GM19452 (cell line): ENCODE results near the gene IBTK.
"Not testable (repeated sequence)": the region's sequence is repeated elsewhere in the genome, so short reads cannot be mapped to it uniquely, and the experiment has no call there.

ENCODE experiments used
- ATAC-seq: cut with Tn5 transposase; IDR thresholded peaks from one replicate; pipeline ENCODE4 v1.9.1; 2021; ENCODE audit not compliant: unreplicated experiment

Gene IBTK, protein sequence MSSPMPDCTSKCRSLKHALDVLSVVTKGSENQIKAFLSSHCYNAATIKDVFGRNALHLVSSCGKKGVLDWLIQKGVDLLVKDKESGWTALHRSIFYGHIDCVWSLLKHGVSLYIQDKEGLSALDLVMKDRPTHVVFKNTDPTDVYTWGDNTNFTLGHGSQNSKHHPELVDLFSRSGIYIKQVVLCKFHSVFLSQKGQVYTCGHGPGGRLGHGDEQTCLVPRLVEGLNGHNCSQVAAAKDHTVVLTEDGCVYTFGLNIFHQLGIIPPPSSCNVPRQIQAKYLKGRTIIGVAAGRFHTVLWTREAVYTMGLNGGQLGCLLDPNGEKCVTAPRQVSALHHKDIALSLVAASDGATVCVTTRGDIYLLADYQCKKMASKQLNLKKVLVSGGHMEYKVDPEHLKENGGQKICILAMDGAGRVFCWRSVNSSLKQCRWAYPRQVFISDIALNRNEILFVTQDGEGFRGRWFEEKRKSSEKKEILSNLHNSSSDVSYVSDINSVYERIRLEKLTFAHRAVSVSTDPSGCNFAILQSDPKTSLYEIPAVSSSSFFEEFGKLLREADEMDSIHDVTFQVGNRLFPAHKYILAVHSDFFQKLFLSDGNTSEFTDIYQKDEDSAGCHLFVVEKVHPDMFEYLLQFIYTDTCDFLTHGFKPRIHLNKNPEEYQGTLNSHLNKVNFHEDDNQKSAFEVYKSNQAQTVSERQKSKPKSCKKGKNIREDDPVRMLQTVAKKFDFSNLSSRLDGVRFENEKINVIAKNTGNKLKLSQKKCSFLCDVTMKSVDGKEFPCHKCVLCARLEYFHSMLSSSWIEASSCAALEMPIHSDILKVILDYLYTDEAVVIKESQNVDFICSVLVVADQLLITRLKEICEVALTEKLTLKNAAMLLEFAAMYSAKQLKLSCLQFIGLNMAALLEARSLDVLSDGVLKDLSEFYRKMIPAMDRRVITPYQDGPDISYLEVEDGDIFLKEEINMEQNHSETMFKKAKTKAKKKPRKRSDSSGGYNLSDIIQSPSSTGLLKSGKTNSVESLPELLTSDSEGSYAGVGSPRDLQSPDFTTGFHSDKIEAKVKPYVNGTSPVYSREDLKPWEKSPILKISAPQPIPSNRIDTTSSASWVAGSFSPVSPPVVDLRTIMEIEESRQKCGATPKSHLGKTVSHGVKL (N-terminal part only)

DNA sequence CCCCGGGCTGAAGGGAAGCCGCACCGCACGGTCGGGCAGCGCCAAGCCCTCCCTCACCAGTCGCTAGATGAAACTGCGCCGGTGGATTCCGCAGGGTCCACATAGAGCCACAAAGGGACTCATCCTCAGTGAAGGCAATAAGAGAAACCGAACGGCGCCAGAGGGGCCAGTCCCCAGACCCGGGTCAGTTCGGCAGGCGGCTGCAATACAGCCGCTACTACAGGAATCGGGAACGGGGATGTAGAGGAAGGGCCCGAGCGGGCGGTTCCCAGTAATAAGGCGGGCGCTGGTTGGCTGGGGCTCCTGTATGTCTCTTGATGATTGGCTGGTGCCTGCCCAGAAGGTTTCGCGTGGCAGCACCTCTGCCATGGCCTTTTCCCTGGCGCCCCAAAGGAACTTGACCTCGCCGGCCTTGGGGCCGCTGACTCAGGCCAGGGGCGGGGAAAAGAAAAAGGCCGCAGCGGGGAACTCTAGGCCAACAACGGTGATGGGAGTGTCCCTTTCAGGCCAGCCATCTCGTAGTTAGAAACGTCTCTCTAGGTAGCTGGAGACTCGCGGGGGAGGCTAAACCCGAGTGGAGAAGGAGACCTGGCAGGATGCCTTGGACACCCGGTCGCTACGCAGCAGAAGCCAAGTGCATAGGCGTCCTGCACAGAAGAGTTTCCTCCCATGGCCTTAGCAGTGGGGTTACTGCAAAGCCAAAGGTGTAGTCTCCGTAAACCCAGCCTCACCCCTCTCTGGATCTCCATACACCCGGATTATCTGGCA, at the start of gene IBTK:
Gene IBTK (minus strand): TSS at position 240 of the 768 bp plus-strand sequence. CDS start 7,258 bp downstream, outside the sequence.
- ATAC-seq, result peak; percentile 88

DNA sequence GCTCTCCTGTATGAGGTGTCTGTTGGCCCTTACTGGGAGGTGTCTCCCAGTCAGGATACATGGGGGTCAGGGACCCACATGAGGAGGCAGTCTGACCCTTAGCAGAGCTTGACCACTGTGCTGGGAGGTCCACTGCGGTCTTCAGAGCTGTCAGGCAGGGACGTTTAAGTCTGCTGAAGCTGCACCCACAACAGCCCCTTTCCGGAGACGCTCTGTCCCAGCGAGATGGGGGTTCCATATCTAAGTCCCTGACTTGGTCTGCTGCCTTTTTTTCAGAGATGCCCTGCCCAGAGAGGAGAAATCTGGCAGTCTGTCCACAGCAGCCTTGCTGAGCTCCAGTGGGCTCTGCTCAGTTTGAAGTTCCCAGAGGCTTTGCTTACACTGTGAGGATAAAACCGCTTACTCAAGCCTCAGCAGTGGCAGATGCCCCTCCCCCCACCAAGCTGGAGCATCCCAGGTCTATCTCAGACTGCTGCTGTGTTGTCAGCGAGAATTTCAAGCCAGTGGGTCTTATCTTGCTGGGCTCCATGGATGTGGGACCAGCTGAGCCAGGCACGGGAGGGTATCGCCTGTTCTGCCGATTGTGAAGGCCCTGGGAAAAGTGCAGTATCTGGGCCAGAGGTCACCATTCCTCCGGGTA, 36.3 kb upstream of the IBTK start:
- no peak for ATAC-seq

DNA sequence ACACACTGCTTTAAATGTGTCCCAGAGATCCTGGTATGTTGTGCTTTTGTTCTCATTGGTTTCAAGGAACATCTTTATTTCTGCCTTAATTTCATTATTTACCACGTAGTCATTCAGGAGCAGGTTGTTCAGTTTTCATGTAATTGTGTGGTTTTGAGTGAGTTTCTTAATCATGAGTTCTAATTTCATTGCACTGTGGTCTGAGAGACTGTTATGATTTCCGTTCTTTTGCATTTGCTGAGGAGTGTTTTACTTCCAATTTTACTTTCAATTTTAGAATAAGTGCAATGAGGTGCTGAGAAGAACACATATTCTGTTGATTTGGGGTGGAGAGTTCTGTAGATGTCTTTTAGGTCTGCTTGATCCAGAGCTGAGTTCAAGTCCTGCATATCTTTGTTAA, 34.0 kb upstream of the IBTK start:
- not testable (repeated sequence) for ATAC-seq

DNA sequence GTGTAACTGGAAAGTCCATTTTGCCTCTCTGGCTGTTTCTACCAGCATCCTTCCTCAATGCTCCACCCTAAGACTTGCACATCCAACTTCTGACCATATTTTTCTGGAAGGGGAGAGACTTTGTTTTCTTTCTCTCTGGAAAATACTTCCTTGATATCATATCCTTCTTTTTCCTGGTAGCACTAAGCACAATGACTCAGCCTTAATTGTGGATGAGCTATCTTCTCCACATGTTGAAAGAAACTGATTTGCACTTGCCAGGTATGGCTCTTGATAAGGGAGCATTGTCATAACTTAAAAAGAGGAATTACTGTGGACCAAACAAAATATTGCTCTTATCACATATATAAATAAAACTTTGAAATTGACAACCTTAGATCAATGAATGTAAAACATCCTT, 30.1 kb upstream of the IBTK start:
- no peak for ATAC-seq

DNA sequence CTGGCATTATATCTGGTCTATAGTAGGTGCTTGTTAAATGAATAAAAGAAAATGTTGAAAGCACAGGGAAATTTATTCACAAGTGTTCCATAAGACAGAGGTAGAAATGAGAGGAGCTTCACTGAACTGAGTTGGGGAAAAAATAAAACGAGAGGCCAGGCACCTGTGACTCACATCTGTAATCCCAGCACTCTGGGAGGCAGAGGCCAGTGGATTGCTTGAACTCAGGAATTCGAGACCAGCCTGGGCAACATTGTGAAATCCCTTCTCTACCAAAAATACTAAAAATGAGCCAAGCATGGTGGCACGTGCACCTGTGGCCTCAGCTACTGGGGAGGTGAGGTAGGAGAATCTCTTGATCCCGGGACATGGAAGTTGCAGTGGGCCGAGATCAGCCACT, 28.1 kb upstream of the IBTK start:
- ATAC-seq, result no peak

DNA sequence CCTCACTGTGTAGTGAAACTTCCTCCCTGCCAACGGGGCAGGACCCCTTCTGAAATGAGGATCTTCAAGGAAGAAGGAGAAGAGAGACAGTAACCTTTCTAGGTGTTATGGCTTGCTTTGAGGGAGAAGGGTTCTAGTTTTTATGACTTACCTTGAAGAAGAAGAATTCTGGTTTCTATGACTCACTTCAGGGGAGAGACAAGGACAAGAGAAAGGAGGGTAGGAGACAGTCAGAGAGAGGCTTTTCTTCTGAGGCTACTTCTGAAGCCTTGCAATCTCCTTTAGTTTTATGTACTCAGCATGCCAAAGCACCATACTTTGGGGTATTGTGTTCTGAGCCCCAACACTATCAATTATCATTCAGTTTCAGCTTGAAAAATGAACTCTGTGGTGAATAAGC, 25.8 kb upstream of the IBTK start:
- ATAC-seq, result no peak

DNA sequence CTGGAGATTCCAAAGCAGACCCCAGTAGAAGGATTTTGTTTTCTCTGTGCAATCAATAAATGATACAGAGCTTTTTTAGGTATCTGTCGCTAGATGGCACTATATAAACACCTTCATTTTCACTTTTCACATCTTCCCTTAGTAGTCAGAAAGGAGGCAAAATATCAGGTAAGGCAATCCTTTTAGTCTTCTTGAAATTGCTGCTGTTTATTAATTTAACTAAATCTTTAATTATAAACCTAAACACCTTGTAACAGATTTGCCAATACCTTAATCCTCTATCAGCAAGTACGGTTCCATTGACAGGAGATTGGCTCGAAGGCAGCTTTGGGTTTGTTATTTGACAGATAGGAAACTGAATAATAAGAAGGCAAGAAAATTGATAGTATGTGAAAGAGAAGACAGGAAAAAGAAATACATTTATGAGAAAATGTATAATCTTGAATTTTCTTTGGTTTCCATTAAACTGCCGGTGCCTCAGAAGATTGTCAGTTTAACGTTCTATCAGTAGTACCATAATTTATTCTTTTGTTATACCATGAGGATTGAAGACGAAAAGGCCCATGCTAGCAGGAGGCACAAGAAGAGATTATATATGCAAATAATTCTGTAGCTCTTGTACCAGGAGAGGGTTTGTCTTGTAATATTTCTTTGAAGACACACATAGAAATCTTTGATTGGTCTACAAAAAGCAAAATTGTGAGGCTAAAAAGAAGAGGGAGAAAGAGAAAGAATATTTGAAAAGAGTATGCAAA, 23.5 kb upstream of the IBTK start:
- ATAC-seq, result peak; percentile 69

DNA sequence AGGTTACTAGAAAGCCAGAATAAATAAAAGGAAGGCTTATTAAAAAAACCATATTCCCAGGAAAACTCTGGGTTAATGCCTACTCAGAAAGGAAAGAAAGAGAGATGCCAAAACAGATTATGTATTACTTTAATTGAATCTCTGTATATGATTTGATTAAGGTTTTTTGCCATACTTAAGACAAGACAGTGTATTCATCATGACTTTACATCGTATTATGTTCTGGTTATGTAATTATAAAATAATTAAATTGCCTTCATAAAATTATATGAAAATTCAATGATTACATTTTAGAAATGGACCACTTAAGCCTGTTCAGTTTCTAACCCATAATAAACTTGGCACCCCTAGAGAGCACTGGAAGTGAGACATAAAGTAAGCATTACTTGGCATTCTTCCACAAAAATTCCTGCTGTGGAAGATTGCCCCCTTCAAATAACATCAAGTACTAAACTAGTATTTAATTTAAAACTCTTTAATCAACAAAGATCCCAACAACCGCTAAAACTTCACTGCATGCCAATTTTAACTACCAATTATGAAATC, 20.8 kb upstream of the IBTK start:
- no peak for ATAC-seq

DNA sequence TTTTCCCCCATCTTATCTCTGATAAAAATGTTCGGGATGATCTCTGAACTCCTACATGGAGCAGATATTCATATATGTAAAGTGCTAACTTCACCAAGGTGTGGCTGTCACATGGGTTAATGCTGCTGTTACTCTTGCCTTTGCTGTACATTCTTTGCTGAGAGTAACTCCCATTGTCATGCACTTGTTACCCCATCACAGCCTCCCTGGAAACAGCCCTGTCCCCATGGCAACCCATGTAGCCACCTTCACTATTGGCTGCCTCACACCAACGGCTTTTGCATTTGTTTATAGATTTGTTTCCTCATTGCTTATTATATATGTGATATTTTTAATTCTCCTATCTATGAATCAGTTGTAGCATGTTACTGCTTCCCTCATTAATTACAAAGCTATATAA, 17.3 kb upstream of the IBTK start:
- no peak for ATAC-seq

DNA sequence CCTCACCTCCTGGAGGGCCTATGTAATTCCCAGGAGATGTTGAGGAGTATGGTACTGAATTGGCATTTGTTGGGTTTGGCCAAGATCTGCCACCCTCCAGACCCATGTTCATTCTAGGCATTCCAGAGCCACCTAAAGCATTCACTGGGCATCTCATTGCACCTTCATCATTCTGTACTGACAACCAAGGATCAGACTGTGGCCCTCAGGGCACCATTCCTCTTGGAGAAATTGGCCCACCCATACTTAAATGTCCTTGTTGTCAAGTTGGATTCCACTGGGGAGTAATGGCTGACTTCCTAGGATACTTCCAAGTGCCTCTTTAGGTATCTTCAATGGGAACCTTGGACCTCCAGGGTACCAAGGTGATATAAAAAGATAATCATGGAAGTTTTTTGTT, 16.8 kb upstream of the IBTK start:
- no peak for ATAC-seq

DNA sequence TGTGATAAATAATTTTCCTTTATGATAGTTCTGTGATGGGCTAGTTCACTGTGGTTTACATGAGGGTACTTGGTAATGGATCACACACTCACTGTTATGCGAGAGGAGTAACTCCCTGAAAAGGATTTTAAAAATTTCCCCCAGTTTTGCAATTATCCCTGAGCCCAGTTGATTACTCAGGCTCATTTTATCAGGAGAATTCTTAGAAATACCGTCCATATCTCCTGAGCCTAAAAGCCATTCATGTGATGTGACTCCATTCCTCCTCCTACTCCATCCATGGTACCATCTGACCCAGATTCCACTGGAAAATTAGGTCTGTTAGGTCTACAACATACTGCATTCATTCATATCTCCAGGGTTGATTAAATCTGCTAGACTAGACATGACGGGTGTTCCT, 16.4 kb upstream of the IBTK start:
- ATAC-seq, result no peak

DNA sequence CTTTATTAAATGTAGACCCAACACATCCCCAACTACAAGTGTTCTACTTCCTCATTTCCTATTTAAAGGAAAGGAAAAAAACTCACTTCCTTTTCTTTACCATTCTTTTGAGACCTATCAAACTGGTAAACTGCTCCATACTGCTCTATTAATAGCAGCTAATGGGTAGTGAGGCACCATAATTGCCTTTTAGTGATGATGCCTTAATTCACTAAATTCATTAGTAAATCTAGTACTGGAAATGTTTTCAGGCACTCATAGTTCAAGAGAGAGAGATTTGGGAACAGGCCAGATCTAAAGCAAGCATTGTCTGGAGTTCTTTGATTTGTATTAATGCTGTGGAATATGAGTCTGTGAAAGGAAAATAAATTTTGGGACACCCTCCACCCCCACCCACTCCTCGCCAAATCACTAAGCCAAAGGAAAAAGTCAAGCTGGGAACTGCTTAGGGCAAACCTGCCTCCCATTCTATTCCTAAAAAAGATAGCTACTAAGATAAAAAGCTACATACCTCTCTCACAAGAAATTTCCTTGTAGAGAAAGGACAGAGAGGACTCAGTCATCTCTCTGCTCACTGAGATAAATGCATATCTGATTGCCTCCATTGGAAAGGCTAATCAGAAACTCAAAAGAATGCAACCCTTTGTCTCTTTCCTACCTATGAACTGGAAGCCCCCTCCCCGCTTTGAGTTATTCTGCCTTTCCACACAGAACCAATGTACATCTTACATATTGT, 13.6 kb upstream of the IBTK start:
- no peak for ATAC-seq

DNA sequence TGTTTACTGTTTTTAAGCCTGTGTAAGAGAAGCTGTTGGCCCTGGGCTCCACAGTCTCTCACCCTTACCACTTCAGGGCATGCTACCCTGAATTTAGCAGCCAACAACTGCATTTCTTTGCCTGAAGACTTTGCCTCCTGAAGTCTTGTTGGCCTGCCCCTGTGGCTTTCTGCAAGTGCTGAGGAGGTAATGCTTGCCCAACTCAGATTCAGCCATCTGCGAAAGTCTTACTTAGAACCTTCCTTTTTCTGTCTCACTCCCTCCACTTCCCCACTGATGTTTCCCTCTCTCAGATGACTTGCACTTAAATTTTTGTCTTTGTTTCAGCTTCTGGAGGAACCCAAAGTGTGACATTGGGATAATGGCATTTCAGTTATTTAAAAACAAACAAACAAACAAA, 11.8 kb upstream of the IBTK start:
- ATAC-seq, result no peak

DNA sequence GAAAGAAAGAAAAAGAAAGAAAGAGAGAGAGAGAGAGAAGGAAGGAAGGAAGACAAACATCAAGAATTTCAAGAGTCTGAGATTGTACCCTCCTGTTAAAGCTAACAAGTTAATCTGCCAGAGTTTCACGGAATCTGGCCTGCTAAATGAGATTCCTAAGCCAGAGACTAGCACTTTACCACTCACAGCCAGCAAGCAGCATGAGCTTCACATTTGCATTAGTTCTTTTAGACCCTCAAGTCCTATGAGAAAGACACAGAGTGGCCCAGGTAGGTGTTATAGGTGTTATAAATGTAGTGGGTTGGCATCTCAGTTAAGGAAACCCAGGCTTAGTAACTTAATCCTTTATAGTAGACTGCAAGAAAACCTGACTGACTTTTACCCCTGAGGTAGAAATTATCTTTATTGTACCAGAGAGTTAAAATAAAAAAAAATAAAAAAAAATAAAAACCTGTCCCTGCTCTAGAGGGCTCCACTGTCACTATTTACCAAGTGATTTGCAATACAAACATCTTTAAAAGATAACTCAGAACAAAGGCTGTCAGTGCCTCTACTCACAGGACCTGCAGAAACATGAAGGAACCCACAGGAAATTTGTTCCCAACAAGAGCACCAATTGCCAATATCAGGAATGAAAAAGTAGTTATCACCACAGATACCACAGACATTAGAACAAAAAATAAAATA, 9.7 kb upstream of the IBTK start:
- no peak for ATAC-seq

DNA sequence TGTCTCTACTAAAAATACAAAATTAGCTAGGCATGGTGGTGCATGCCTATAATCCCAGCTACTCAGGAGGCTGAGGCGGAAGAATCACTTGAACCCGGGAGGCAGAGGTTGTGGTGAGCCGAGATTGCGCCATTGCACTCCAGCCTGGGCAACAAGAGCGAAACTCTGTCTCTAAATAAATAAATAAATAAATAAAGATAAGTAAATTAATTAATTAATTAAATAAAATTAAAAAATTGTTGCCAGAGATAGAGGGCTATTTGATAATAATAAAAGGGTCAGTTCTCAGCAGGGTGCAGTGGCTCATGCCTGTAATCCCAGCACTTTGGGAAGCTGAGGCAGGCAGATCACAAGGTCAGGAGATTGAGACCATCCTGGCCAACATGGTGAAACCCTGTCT, 7.2 kb upstream of the IBTK start:
- not testable (repeated sequence) for ATAC-seq

DNA sequence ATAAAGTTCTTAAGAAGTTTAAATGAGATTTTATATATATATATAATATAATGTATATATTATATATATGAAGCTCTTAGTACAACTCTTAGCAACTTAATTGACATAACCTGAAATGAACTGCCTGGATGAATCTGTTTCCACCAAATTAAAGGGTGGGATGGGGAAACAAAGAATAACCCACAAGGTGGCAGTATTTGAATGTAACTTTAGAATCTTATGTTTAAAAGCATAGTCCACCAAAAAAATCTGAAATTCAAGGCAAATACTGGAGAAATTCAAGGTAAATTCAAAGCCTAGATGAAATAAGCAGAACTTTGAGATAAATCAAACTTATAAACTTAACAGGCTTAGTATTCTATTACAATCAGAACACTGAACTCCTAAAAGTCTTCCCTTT, 4.4 kb upstream of the IBTK start:
- ATAC-seq, result no peak

DNA sequence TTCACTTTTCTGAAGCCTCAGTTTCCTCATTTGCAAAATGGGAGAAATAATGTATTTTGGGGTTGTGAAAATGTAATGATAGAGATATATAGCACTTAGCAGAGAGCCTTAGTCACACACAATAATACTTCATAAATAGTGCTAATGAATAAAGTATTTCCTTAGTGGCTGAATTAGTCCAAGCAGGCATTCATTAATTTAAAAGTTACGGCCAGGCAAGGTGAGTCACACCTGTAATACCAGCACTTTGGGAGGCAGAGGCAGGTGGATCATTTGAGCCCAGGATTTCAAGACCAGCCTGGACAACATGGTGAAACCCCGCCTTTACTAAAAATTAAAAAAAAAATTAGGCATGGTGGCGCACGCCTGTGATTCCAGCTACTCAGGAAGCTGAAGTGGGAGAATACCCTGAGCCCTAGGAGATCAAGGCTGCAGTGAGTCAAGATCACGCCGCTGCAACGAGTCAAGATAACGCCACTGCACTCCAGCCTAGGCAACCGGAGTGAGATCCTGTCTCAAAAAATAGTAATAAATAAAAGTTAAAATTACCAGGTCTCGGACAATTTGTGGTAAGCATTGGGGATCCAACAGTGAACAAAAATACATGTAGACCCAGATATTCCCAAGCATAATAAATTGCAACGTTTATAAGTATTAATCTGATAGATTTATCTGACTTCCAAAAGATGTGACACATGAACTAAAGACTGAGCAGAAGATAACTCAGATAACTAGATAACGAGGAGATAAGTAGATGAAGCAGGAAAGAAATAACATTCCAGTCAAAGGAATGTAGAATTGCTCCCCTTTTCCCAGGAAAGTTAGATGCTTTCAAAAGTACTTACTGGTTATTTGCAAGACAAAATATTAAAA, 2.1 kb upstream of the IBTK start:
- no peak for ATAC-seq
